AG09309 (cell line): ENCODE measurements around the gene MYO7A.

Experiments used
- DNase-seq: peaks from one replicate; pipeline ENCODE4 v3.0.0-alpha.2; 2010; ENCODE audit warnings: low read depth
- H3K4me3 ChIP-seq: 2 replicates; pipeline ENCODE4 v1.5.1; 2011; ENCODE audit warnings: mild to moderate bottlenecking, low read depth, low read length, moderate library complexity; ENCODE audit not compliant: control insufficient read depth
- TF ChIP-seq, protein P1 (sequence below): IDR thresholded peaks from 2 replicates; pipeline ENCODE4 v1.5.1; 2011; ENCODE audit warnings: mild to moderate bottlenecking, low read depth, low read length, inconsistent platforms; ENCODE audit not compliant: insufficient read depth, control insufficient read depth; ENCODE audit errors: missing control alignments

MYO7A gene

DNA sequence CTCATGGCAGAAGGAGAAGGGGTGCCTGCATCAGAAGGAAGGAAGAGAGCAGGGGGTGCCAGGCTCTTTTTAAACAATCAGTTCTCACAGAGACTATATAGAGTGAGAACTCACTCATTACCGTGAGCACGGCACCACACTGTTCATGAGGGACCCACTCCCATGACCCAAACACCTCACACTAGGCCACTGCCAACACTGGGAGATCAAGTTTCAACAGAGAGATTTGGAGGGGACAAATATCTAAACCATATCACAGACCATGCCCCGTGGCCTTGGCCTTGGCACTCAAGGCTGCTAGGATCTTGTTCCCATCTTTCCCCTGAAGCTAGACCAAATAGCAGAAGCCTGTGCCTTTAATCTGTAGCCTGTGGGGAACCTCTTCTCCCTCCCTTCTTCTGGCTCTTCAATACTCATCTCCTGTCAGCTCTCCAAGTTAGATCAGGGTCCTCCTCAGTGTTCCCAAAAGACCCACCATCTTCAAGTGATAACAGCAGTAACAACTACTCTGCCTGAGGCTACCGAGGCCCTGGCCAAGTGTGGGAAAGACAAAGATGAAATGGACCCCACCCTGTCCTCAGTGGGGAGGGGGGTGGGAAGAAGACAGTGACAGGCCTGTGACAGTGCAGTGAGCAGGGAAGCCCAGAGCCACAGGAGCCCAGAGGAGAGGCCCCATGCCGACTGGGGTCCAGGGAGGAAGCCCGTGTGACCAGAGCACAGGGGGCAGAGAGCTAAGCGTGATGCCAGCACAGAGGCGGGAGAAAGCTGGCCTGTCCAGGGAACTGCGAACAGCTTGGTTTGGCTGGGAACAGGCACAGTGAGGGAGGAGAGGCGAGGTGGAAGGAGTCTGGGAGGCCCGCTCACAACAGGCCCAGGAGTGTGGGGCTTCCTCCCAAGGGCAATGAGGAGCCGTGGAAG lies 72.6 kb downstream of the MYO7A start:
- TF ChIP-seq, protein P1, sequence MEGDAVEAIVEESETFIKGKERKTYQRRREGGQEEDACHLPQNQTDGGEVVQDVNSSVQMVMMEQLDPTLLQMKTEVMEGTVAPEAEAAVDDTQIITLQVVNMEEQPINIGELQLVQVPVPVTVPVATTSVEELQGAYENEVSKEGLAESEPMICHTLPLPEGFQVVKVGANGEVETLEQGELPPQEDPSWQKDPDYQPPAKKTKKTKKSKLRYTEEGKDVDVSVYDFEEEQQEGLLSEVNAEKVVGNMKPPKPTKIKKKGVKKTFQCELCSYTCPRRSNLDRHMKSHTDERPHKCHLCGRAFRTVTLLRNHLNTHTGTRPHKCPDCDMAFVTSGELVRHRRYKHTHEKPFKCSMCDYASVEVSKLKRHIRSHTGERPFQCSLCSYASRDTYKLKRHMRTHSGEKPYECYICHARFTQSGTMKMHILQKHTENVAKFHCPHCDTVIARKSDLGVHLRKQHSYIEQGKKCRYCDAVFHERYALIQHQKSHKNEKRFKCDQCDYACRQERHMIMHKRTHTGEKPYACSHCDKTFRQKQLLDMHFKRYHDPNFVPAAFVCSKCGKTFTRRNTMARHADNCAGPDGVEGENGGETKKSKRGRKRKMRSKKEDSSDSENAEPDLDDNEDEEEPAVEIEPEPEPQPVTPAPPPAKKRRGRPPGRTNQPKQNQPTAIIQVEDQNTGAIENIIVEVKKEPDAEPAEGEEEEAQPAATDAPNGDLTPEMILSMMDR: no peak
- no peak for DNase-seq
- H3K4me3 ChIP-seq: no peak overlapping the region

DNA sequence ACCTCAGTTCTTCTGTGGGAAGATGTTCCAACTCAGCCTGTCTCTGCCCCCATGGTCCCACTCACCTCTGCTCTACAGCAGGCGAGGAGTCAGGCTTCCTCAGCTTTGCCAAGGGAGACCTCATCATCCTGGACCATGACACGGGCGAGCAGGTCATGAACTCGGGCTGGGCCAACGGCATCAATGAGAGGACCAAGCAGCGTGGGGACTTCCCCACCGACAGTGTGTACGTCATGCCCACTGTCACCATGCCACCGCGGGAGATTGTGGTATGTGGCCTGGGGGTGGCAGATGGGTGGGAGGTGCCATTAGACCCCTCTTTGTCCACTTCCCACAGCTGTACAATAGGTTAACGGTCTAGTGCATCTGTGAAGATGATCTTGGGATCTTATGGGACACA lies 73.3 kb downstream of the MYO7A start:
- DNase-seq: no peak
- TF ChIP-seq, protein P1: no peak
- H3K4me3 ChIP-seq: no peak overlapping the region

DNA sequence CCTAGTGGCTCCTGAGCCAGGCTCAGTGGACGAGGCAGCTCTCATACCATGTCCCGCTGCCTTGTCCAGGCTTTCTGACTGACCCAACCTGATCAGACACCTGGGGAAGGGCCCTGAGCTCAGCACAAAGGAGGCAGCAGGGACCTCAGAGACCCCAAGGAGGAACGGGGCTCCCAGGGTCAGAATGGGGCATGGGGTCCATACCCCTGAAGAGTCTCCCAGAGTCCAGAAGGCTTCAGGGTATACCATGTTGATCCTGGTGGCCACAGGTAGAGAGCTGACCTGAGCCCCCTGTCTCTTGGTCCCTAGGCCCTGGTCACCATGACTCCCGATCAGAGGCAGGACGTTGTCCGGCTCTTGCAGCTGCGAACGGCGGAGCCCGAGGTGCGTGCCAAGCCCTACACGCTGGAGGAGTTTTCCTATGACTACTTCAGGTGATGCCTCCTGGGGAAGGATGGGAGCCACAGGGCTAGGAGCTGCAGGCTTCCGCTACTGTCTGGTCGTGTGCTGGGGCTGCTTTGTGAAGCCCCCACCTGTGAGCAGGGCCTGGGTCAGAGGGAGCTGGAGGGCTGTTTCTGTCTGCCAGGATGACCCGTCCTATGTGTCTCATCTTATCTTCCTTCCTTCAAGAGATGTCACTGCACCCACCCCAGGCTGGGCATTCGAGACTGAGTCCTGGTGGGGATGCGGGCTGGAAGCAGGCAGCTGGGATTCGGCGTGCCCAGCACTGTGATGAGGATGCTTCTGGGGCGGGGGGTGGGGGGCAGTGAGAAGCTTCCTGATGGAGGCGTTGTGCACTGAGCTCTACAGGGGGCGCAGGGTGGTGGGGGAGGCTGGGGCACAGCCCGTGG lies 74.2 kb downstream of the MYO7A start:
- DNase-seq: no peak
- no peak overlapping the region for H3K4me3 ChIP-seq
- TF ChIP-seq, protein P1: no peak

DNA sequence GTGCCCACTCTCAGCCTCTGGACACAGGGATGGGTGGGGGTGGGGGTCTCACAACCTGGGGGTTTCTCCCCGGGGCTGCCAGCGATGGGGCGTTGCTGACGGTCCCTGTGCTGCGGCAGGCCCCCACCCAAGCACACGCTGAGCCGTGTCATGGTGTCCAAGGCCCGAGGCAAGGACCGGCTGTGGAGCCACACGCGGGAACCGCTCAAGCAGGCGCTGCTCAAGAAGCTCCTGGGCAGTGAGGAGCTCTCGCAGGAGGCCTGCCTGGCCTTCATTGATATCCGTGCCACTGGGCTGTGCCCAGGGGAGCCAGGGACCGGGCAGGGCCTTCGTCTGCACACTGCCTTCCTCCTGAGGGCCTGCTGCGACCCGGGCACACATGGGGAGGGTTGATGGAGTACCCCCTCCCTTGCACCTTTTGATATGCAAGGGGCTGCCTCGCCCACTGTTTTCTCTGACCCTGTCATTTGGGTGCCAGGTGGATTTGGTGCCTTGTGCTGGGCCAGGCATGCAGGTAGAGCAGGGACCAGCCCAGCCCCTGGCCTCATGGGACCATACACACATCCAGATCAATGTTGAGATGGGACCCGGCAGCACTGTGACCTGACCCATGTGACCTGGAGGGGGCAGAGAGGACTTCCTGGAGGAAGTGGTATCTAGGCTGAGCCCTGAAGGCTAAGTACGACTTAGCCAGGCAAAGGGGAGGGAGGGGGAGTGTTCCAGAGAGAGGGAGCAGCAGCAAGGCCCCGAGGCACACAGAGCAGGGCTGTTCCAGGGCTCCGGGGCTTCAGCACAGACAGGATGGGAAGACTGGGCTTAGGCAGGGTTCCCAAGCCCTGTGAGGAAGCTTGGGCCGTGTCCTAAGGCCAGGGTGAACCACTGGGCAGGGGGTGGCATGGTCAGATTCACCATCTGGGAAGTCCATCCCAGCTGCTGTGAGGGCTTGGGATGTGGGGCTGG lies 75.2 kb downstream of the MYO7A start:
- no peak overlapping the region for H3K4me3 ChIP-seq
- TF ChIP-seq, protein P1: no peak
- no peak for DNase-seq

DNA sequence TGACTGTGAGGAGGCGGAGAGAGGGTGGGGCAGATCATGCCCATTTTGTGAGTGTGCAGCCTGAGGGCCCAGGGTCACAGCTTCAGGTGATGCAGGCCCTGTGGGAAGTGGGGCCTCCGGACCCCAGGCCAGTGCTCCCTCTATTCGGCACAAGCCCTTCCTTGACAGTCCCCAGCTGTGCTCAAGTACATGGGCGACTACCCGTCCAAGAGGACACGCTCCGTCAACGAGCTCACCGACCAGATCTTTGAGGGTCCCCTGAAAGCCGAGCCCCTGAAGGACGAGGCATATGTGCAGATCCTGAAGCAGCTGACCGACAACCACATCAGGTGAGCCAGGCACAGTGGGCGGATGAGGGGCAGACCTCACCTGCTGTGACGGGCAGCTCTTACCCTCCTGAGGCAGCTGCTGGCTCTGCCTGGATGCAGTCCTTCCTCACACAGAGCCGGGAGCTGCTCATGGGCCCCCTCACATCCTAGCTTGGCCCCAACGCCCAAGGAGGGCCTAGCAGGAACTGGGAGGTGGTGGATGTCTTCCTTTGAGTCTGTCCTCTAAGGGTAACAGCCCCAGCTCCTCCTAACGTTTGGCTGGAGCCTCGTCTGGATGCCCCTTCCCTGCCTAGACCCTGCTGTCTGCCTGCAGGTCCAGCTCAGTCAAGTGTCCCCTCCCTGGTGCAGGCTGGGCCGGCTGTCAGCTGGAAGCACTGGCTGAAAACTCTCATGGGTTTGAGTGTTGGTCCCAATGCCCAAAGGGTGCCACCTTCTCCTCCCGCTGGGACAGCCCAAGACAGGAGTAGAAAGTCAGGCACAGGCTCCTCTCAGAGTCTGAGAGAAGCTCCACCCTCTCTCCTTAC lies 76.1 kb downstream of the MYO7A start:
- no peak for DNase-seq
- TF ChIP-seq, protein P1: no peak
- H3K4me3 ChIP-seq: no peak overlapping the region
